Mesenteric fat pad (tissue), 1 donor: ENCODE results near the gene PLA2G4E. TPM values are rescaled to one million over a fixed set of nuclear protein-coding genes. Genes with fewer than 3 reads are reported as not detected.

Source experiments
- DNase-seq: peaks from one replicate; pipeline ENCODE4 v3.0.0-alpha.2; 2020; ENCODE audit warnings: low spot score
- total RNA-seq: library from RNA; stranded (reverse); fragmentation: NEBNext Ultra II Directional; extraction: Animal tissue kit (Norgen Biotek cat#: 25700); gene quantifications from one replicate; pipeline ENCODE4 v1.2.1, GENCODE V29; 2021
- donor health status: DM: yes; HTN: yes; CAD: no.

PLA2G4E gene
- total RNA-seq, 1 donor from 2014 or later = not detected

GRCh38 chr15:42053010-42053409 lies 32.2 kb upstream of the PLA2G4E start:
- peak; percentile 73 for DNase-seq

DNA sequence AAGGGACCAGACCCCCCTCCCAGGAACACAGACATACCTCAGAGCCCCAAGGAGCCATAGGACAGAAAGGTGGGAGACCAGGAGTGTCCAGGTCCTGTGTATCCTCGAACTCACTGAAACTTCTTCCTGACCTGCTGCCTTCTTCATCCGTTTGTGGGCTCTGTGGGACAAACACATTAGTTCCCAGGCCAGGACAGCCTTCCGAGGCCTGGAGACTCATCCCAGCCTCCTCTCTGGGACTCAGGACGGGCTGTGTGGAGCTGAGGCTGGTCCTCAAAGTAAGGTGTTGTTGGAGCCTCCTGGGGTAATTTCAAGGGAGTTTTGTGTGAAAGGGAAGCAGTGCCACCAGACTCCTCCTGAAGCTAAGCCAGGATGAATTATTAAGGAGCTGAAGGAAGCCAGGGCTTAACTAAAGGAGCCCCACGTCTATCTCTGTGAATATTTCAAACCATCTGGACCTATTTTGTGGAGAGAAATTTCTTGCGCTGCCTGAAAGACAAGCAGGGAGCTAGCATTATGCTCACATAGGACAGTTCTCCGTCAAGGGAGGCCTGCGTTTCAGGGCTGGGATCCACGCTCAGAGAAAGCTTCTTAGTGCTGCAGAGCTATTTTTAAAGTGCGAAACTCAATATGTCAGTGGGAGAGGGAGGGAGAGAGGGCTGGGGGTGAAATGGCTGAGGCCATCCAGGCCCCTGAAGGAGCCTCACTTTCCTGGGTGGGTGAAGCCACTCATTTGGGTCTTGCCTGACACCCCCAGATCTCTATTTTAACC lies 29.8 kb upstream of the PLA2G4E start:
- no peak for DNase-seq

- no peak for DNase-seq
Observed at GRCh38 chr15:42048821-42049200, 28.0 kb upstream of the PLA2G4E start.

GRCh38 chr15:42048080-42048820 lies 27.4 kb upstream of the PLA2G4E start:
- no peak for DNase-seq

DNA sequence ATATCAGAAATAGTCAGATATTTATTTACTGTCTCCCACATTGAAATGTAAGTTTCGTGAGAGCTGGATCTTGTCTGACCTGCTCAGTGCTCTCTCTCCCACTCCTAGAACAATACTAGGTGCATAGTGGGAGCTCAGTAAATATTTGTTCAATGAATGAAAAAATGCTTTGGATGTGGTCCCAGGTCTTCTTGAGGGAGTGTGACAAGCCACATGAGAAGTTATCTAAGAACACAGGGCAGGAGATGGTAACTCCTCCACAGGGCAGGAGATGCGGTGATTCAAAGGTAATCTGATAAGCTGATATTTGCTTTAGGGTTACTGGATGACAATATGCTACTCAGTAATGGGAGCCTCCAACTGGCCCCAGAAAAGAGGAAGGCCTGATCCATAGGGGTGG lies 25.8 kb upstream of the PLA2G4E start:
- no peak for DNase-seq

DNA sequence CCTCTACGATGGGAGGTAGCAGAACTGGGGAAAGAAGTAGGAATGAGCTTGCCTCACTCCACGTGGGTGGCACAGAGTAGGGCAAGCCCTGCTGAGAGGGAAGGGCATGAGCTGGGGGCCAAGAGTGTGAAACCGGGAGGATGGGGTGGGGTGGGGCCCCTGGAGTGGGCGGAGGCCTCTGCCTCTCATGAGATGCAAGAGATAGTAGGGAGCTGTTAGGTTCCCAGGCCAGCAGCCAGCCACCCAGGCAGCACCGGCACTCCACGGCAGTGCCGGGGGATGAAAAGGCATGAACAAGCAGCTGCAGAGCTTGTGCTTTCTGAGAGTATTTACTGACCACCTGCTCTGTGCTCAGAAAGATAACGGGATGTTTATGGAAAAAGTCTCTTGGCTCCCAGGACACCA lies 24.4 kb upstream of the PLA2G4E start:
- no peak for DNase-seq

- DNase-seq = no peak
Observed at GRCh38 chr15:42042602-42043400, 22.0 kb upstream of the PLA2G4E start.

GRCh38 chr15:42038401-42038800 lies 17.6 kb upstream of the PLA2G4E start:
- no peak for DNase-seq

GRCh38 chr15:42037656-42038055 lies 16.8 kb upstream of the PLA2G4E start:
- DNase-seq = no peak

- no peak for DNase-seq
Observed at GRCh38 chr15:42036966-42037365, 16.1 kb upstream of the PLA2G4E start.

- DNase-seq = no peak
Observed at GRCh38 chr15:42036112-42036905, 15.5 kb upstream of the PLA2G4E start.

- DNase-seq = peak; percentile 26
Observed at GRCh38 chr15:42035435-42035761, 14.6 kb upstream of the PLA2G4E start.

DNA sequence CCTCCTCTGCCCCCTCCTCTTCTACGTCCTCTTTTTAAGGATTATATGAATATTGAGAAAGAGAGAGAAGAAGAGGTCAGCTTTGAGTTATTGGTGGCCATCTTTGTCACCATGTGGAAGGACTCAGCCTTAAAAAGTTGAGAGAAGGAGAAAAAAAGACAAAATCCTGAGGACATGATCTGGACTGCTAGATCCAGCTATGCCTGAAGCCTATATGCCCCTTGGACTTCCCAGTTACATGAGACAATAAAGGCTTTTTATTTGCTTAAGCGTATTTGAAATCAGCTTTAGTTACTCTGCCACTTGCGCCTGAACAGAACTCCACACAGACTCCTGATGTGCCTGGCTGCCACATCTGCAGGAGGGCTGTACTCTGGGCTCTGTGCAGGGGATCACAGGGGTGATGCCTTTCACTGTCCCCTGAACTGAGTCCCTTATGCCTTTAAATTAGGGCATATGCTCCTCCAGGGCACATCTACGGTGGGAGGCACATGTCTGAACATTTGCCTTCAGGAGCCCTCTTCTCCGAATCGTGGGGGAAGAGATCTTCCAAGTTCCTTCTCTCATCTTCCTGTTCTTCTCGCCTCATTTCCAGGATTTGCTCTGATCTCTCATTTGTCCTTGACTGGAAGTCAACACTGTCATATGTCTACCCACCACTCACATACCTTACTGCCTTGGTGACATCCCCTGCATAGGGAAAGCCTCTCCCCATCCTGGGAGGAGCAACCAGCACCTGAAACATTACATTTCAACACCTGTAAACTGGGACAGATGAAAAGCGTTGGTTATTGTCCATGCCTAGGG lies 14.0 kb upstream of the PLA2G4E start:
- DNase-seq = no peak

DNA sequence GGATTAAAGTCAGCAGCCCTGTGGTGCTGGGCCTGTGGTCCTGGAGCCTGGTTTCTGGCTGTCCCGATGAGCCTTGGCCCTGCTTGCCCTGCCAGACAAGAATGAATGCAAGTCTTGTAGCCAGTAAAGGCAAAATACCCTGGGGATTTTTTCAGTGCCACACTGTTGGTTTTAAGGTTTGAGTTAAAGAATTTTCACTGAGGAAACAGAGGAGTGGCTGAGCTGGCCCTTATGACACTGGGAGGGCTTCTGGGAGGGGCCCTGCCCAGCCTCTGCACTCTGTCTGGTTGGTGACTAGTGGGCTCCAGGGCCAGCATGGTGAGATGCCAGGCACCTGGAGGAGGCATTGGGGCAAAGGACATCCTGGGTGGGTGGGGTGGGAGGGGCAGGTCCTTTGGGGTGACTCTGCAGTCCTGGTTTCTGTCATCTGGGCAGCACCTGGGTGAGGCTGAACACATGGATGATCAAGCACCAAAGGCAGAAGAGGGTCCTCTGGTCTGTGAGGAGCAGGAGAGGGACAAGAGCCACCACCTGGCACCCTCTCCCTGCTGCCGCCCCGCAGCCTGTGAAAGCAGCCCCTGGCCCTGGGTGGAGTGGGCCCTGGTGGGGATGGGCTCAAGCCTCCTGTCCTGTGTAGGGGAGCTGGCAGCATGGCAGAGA lies 12.5 kb upstream of the PLA2G4E start:
- peak; percentile 84 for DNase-seq

GRCh38 chr15:42032376-42033213 lies 11.8 kb upstream of the PLA2G4E start:
- peak; percentile 81 for DNase-seq

DNA sequence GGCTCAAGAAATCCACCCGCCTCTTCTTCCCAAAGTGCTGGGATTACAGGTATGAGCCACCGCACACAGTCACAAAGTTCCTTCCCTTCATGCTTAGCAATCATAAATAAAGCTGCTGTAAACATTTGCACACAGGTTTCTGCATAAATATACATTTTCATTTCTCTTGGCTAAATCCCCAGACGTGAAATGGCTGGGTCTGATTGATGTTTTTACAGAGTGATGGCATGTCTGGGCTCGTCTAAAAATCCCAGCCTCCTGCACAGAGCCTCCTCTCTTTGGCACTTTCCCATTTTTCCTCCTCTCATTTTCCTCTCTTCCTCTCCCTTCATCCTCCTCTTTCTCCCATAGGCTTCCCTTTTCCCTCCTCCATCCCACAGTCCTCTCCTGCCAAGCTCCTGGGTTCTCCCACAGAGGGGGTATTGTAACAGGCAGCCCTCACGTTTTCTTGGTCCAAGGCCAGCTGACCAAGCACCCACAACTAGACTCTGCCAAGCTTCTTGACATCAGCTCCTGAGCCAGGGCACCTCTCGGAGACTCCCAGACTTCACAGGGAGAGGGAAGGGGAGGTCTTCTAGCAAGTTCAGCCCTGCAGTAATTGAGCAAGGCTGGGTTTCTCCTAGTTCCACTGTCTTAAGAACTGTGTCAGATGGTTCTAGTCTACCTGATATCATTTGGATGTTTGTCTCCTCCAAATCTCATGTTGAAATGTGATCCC lies 10.5 kb upstream of the PLA2G4E start:
- DNase-seq = peak; percentile 12

- DNase-seq = peak; percentile 71
Observed at GRCh38 chr15:42027521-42027920, 6.7 kb upstream of the PLA2G4E start.

DNA sequence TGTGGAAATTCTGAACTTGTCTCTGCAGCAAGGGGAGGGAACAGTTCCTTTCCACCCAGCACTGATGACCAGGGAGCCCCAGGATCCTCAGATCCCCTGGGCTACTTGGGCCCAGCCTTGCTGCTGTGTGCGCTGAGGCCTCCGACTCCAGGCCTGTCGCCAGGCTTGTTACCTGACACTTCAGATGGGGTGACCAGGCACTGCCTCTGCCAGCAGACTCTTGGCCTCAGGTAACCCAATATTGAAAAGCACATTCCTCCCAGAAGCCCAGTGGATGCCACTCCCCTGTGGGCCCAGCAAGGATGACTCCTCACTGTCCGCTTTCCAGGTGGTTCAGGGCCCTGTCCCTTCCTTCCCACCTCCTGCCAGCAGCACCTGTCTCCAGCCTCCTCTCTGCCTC lies 3.5 kb upstream of the PLA2G4E start:
- DNase-seq = peak; percentile 39
